Kidney epithelial cell (primary cell): Measurements from ENCODE around the gene TC2N. TPM values are rescaled to one million over a fixed set of nuclear protein-coding genes. Genes with fewer than 3 reads are reported as not detected.
"Not testable (repeated sequence)": the region's sequence is repeated elsewhere in the genome, so short reads cannot be mapped to it uniquely, and the experiment has no call there.

Experiments used
- DNase-seq: peaks from one replicate; pipeline ENCODE4 v3.0.0-alpha.2; 2010; ENCODE audit warnings: low read depth
- H3K27me3 ChIP-seq: 2 replicates; pipeline ENCODE4 v1.6.0; 2011; ENCODE audit warnings: low read length; ENCODE audit not compliant: control insufficient read depth, insufficient read depth
- H3K36me3 ChIP-seq: 2 replicates; pipeline ENCODE4 v1.5.1; 2011; ENCODE audit warnings: low read length; ENCODE audit not compliant: control insufficient read depth, insufficient read depth
- H3K4me3 ChIP-seq: 2 replicates; pipeline ENCODE4 v1.5.1; 2011; ENCODE audit warnings: low read depth, mild to moderate bottlenecking, control low read depth, low read length
- CTCF ChIP-seq: IDR thresholded peaks from 2 replicates; pipeline ENCODE4 v1.5.1; 2011; ENCODE audit warnings: mild to moderate bottlenecking, moderate library complexity, low read length, control low read depth, inconsistent platforms; ENCODE audit not compliant: insufficient read depth, poor library complexity, severe bottlenecking
- total RNA-seq: library from RNA; depleted of rRNA; stranded (reverse); fragments of >200 nt; gene quantifications from 2 replicates; pipeline ENCODE4 v1.2.3, GENCODE V29; 2015

TC2N gene
- total RNA-seq, 1 donor from 2014 or later = 9.6 TPM

GRCh38 chr14:91814317-91814716, 53.0 kb downstream of the TC2N start:
- no peak for DNase-seq
- H3K4me3 ChIP-seq = no peak overlapping the region
- no peak for TF ChIP-seq CTCF
- no peaks in the 10 kb centered on the region for H3K36me3 ChIP-seq
- no peaks in the 10 kb centered on the region for H3K27me3 ChIP-seq

GRCh38 chr14:91810699-91811098, 56.6 kb downstream of the TC2N start:
- DNase-seq = no peak
- H3K36me3 ChIP-seq = no peaks in the 10 kb centered on the region

GRCh38 chr14:91806716-91807115, 60.6 kb downstream of the TC2N start:
- Histone ChIP-seq H3K36me3 (no peaks in the 10 kb centered on the region), H3K27me3 (no peaks in the 10 kb centered on the region), H3K4me3 (no peak overlapping the region)
- TF ChIP-seq CTCF = no peak
- no peak for DNase-seq

More at GRCh38 chr14:91810699-91811098, 56.6 kb downstream of the TC2N start:
- H3K4me3 ChIP-seq = no peak overlapping the region
- no peaks in the 10 kb centered on the region for H3K27me3 ChIP-seq
- TF ChIP-seq CTCF = no peak

GRCh38 chr14:91806094-91806493, 61.2 kb downstream of the TC2N start:
- not testable (repeated sequence) for H3K4me3 ChIP-seq, H3K27me3 ChIP-seq, H3K36me3 ChIP-seq, DNase-seq

- Histone ChIP-seq H3K27me3 (no peaks in the 10 kb centered on the region), H3K36me3 (no peaks in the 10 kb centered on the region), H3K4me3 (no peak overlapping the region)
- TF ChIP-seq CTCF = no peak
- no peak for DNase-seq
Measured at GRCh38 chr14:91805659-91806058, 61.7 kb downstream of the TC2N start.

- Histone ChIP-seq H3K27me3 (no peaks in the 10 kb centered on the region), H3K4me3 (no peak overlapping the region), H3K36me3 (no peaks in the 10 kb centered on the region)
- TF ChIP-seq CTCF = no peak
- DNase-seq = no peak
Measured at GRCh38 chr14:91801358-91801757, 66.0 kb downstream of the TC2N start.
